Measurements from ENCODE around the gene EFCAB7. TPM values are rescaled to one million over a fixed set of nuclear protein-coding genes. Genes with fewer than 3 reads are reported as not detected.

Gene EFCAB7
- total and polyA plus RNA-seq, 2 experiments from 2014 or later = 4.2 to 4.9 TPM

DNA sequence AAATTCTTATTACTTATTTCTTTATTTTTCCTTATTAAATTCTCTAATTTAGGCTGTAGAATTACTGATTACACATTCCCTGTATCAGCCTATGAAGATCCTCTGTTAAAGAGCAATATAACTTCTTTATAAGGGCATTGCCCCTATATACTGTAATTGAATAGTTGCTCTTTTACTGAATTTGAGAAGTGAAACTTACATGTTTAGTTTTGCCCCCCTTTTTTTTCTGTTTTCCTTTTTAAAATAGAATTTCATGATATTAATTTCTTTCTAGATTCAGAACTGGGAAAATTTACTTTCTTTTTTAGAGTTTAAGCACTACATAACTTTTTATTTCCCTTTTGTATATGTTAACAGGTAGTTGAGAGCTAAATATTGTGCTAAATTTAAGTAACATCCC is 40.4 kb downstream of the EFCAB7 start:
- Mint-ChIP-seq H3K36me3 (ENCODE audit: low read depth) (peaks cover 10% of the 10 kb centered on the region), H3K27me3 (ENCODE audit: insufficient read depth, low read depth, poor library complexity) (peaks cover 2% of the 10 kb centered on the region), H3K9me3 (peaks cover 5% of the 10 kb centered on the region; the same call in 2 of the 3 replicates), H3K27ac (no peak overlapping the region), H3K4me3 (no peak overlapping the region), H3K4me1 (no peaks in the 10 kb centered on the region)
- no peaks in the 10 kb centered on the region for H3K4me1 ChIP-seq (ENCODE audit: insufficient read depth)
- H3K9me2 ChIP-seq (ENCODE audit: insufficient read depth) = no peaks in the 10 kb centered on the region
- no peak overlapping the region for H3K4me2 ChIP-seq
- no peaks in the 10 kb centered on the region for H4K20me1 ChIP-seq (replicated peaks; ENCODE audit: insufficient read depth)
- no peak overlapping the region for H3K4me3 ChIP-seq
- H3K36me3 ChIP-seq (ENCODE audit: insufficient read depth) = no peaks in the 10 kb centered on the region
- no peak for ATAC-seq
- no peak overlapping the region for H3K27ac ChIP-seq (ENCODE audit: low read depth)
- no peaks in the 10 kb centered on the region for H3F3A ChIP-seq (replicated peaks; ENCODE audit: low read depth)
- no peak overlapping the region for H2AFZ ChIP-seq
- DNase-seq (ENCODE audit: low spot score) = no peak
- H3K79me2 ChIP-seq (replicated peaks; ENCODE audit: insufficient read depth) = no peaks in the 10 kb centered on the region
- no peaks in the 10 kb centered on the region for H3K27me3 ChIP-seq (ENCODE audit: insufficient read depth)
- TF ChIP-seq POLR2AphosphoS5 (IDR thresholded peaks at IDR 0.05; ENCODE audit: low read depth) (no peak), EZH2 (IDR thresholded peaks at IDR 0.05; ENCODE audit: low read depth, unreplicated experiment) (no peak), ZNF114 (CRISPR knock-in tag; IDR thresholded peaks at IDR 0.05) (no peak), NANOG (IDR thresholded peaks at IDR 0.05; ENCODE audit: borderline replicate concordance) (no peak), ZNF331 (CRISPR knock-in tag; IDR thresholded peaks at IDR 0.05; ENCODE audit: low read depth) (no peak), JUNB (IDR thresholded peaks at IDR 0.05; ENCODE audit: unreplicated experiment) (no peak)

- ATAC-seq = no peak
- no peak overlapping the region for H3K4me3 Mint-ChIP-seq
- H3K27ac Mint-ChIP-seq = no peak overlapping the region
- TF ChIP-seq, protein P1, sequence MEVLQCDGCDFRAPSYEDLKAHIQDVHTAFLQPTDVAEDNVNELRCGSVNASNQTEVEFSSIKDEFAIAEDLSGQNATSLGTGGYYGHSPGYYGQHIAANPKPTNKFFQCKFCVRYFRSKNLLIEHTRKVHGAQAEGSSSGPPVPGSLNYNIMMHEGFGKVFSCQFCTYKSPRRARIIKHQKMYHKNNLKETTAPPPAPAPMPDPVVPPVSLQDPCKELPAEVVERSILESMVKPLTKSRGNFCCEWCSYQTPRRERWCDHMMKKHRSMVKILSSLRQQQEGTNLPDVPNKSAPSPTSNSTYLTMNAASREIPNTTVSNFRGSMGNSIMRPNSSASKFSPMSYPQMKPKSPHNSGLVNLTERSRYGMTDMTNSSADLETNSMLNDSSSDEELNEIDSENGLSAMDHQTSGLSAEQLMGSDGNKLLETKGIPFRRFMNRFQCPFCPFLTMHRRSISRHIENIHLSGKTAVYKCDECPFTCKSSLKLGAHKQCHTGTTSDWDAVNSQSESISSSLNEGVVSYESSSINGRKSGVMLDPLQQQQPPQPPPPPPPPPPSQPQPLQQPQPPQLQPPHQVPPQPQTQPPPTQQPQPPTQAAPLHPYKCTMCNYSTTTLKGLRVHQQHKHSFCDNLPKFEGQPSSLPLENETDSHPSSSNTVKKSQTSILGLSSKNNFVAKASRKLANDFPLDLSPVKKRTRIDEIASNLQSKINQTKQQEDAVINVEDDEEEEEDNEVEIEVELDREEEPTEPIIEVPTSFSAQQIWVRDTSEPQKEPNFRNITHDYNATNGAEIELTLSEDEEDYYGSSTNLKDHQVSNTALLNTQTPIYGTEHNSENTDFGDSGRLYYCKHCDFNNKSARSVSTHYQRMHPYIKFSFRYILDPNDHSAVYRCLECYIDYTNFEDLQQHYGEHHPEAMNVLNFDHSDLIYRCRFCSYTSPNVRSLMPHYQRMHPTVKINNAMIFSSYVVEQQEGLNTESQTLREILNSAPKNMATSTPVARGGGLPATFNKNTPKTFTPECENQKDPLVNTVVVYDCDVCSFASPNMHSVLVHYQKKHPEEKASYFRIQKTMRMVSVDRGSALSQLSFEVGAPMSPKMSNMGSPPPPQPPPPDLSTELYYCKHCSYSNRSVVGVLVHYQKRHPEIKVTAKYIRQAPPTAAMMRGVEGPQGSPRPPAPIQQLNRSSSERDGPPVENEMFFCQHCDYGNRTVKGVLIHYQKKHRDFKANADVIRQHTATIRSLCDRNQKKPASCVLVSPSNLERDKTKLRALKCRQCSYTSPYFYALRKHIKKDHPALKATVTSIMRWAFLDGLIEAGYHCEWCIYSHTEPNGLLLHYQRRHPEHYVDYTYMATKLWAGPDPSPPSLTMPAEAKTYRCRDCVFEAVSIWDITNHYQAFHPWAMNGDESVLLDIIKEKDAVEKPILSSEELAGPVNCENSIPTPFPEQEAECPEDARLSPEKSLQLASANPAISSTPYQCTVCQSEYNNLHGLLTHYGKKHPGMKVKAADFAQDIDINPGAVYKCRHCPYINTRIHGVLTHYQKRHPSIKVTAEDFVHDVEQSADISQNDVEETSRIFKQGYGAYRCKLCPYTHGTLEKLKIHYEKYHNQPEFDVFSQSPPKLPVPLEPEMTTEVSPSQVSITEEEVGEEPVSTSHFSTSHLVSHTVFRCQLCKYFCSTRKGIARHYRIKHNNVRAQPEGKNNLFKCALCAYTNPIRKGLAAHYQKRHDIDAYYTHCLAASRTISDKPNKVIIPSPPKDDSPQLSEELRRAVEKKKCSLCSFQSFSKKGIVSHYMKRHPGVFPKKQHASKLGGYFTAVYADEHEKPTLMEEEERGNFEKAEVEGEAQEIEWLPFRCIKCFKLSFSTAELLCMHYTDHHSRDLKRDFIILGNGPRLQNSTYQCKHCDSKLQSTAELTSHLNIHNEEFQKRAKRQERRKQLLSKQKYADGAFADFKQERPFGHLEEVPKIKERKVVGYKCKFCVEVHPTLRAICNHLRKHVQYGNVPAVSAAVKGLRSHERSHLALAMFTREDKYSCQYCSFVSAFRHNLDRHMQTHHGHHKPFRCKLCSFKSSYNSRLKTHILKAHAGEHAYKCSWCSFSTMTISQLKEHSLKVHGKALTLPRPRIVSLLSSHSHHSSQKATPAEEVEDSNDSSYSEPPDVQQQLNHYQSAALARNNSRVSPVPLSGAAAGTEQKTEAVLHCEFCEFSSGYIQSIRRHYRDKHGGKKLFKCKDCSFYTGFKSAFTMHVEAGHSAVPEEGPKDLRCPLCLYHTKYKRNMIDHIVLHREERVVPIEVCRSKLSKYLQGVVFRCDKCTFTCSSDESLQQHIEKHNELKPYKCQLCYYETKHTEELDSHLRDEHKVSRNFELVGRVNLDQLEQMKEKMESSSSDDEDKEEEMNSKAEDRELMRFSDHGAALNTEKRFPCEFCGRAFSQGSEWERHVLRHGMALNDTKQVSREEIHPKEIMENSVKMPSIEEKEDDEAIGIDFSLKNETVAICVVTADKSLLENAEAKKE (CRISPR knock-in tag; IDR thresholded peaks at IDR 0.05) = no peak
- no peak for TF ChIP-seq STAT1 (IDR thresholded peaks at IDR 0.05; ENCODE audit: unreplicated experiment)
- TF ChIP-seq NANOG (IDR thresholded peaks at IDR 0.05; ENCODE audit: borderline replicate concordance) = no peak
- TF ChIP-seq POLR2AphosphoS5 (IDR thresholded peaks at IDR 0.05; ENCODE audit: low read depth) = no peak
- no peak for TF ChIP-seq JUNB (IDR thresholded peaks at IDR 0.05; ENCODE audit: unreplicated experiment)
- TF ChIP-seq EZH2 (IDR thresholded peaks at IDR 0.05; ENCODE audit: low read depth, unreplicated experiment) = no peak
- TF ChIP-seq, protein P2, sequence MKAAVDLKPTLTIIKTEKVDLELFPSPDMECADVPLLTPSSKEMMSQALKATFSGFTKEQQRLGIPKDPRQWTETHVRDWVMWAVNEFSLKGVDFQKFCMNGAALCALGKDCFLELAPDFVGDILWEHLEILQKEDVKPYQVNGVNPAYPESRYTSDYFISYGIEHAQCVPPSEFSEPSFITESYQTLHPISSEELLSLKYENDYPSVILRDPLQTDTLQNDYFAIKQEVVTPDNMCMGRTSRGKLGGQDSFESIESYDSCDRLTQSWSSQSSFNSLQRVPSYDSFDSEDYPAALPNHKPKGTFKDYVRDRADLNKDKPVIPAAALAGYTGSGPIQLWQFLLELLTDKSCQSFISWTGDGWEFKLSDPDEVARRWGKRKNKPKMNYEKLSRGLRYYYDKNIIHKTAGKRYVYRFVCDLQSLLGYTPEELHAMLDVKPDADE (IDR thresholded peaks at IDR 0.05) = no peak
- TF ChIP-seq ZNF331 (CRISPR knock-in tag; IDR thresholded peaks at IDR 0.05; ENCODE audit: low read depth) = no peak
- no peak for TF ChIP-seq ZNF114 (CRISPR knock-in tag; IDR thresholded peaks at IDR 0.05)
- TF ChIP-seq, protein P3, sequence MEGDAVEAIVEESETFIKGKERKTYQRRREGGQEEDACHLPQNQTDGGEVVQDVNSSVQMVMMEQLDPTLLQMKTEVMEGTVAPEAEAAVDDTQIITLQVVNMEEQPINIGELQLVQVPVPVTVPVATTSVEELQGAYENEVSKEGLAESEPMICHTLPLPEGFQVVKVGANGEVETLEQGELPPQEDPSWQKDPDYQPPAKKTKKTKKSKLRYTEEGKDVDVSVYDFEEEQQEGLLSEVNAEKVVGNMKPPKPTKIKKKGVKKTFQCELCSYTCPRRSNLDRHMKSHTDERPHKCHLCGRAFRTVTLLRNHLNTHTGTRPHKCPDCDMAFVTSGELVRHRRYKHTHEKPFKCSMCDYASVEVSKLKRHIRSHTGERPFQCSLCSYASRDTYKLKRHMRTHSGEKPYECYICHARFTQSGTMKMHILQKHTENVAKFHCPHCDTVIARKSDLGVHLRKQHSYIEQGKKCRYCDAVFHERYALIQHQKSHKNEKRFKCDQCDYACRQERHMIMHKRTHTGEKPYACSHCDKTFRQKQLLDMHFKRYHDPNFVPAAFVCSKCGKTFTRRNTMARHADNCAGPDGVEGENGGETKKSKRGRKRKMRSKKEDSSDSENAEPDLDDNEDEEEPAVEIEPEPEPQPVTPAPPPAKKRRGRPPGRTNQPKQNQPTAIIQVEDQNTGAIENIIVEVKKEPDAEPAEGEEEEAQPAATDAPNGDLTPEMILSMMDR (conservative IDR thresholded peaks at IDR 0.05; ENCODE audit: low read depth in 2 of 2) = no peak
- no peak for TF ChIP-seq EZH2phosphoT487 (IDR thresholded peaks at IDR 0.05; ENCODE audit: unreplicated experiment)
- no peak for TF ChIP-seq CREB1 (CRISPR knock-in tag; IDR thresholded peaks at IDR 0.05; ENCODE audit: low read depth)
Observed at GRCh38 chr1:63569068-63569467, 45.7 kb downstream of the EFCAB7 start.

More at GRCh38 chr1:63569068-63569467, 45.7 kb downstream of the EFCAB7 start:
- Mint-ChIP-seq H3K36me3 (ENCODE audit: low read depth) (peaks cover 10% of the 10 kb centered on the region), H3K27me3 (ENCODE audit: insufficient read depth, low read depth, poor library complexity) (peaks cover 4% of the 10 kb centered on the region), H3K4me1 (peaks cover 20% of the 10 kb centered on the region), H3K9me3 (peaks cover 5% of the 10 kb centered on the region; the same call in 2 of the 3 replicates)
- H3F3A ChIP-seq (replicated peaks; ENCODE audit: low read depth) = no peaks in the 10 kb centered on the region
- no peak overlapping the region for H3K4me2 ChIP-seq
- no peaks in the 10 kb centered on the region for H3K79me2 ChIP-seq (replicated peaks; ENCODE audit: insufficient read depth)
- H3K4me3 ChIP-seq = no peak overlapping the region
- no peak overlapping the region for H3K27ac ChIP-seq (ENCODE audit: low read depth)
- H2AFZ ChIP-seq = no peak overlapping the region
- H4K20me1 ChIP-seq (replicated peaks; ENCODE audit: insufficient read depth) = no peaks in the 10 kb centered on the region
- H3K4me1 ChIP-seq (ENCODE audit: insufficient read depth) = peaks cover 38% of the 10 kb centered on the region
- H3K27me3 ChIP-seq (ENCODE audit: insufficient read depth) = no peaks in the 10 kb centered on the region
- no peaks in the 10 kb centered on the region for H3K36me3 ChIP-seq (ENCODE audit: insufficient read depth)
- no peak for DNase-seq (ENCODE audit: low spot score)
- no peaks in the 10 kb centered on the region for H3K9me2 ChIP-seq (ENCODE audit: insufficient read depth)

Data from GM23338 (cell line).